ENCODE results near the gene FADD.
"Not testable (repeated sequence)": the region's sequence is repeated elsewhere in the genome, so short reads cannot be mapped to it uniquely, and the experiment has no call there.

FADD gene

GRCh38 chr11:70207531-70208131 is 4.5 kb downstream of the FADD start:
- Histone ChIP-seq H3K9me3 (ENCODE audit: severe bottlenecking) (no peaks in the 10 kb centered on the region), H3K27me3 (ENCODE audit: insufficient read depth, low read depth, severe bottlenecking) (no peaks in the 10 kb centered on the region), H3K36me3 (peaks cover 13% of the 10 kb centered on the region), H3K4me3 (ENCODE audit: low read depth, low read length) (no peak overlapping the region), H3K27ac (no peak overlapping the region)
- no peak for TF ChIP-seq CTCF (IDR thresholded peaks at IDR 0.05; ENCODE audit: low read depth, low read length)
- no peak for DNase-seq

GRCh38 chr11:70209391-70209912 is 6.4 kb downstream of the FADD start:
- DNase-seq: no peak
- H3K36me3 ChIP-seq: peaks cover 13% of the 10 kb centered on the region
- H3K27ac ChIP-seq: no peak overlapping the region
- no peak overlapping the region for H3K4me3 ChIP-seq (ENCODE audit: low read depth, low read length)
- H3K27me3 ChIP-seq (ENCODE audit: insufficient read depth, low read depth, severe bottlenecking): peaks cover 1% of the 10 kb centered on the region
- TF ChIP-seq CTCF (IDR thresholded peaks at IDR 0.05; ENCODE audit: low read depth, low read length): no peak
- H3K9me3 ChIP-seq (ENCODE audit: severe bottlenecking): no peaks in the 10 kb centered on the region

- H3K9me3 ChIP-seq (ENCODE audit: severe bottlenecking): no peaks in the 10 kb centered on the region
- no peak overlapping the region for H3K4me3 ChIP-seq (ENCODE audit: low read depth, low read length)
- no peak overlapping the region for H3K27ac ChIP-seq
- DNase-seq: no peak
- peaks cover 12% of the 10 kb centered on the region for H3K36me3 ChIP-seq
- peaks cover 4% of the 10 kb centered on the region for H3K27me3 ChIP-seq (ENCODE audit: insufficient read depth, low read depth, severe bottlenecking)
- no peak for TF ChIP-seq CTCF (IDR thresholded peaks at IDR 0.05; ENCODE audit: low read depth, low read length)
These were observed 7.0 kb downstream of the FADD start for GRCh38 chr11:70210051-70210501.

- no peak for TF ChIP-seq CTCF (IDR thresholded peaks at IDR 0.05; ENCODE audit: low read depth, low read length)
- peaks cover 4% of the 10 kb centered on the region for H3K27me3 ChIP-seq (ENCODE audit: insufficient read depth, low read depth, severe bottlenecking)
- H3K4me3 ChIP-seq (ENCODE audit: low read depth, low read length): no peak overlapping the region
- no peak overlapping the region for H3K27ac ChIP-seq
- DNase-seq: no peak
- H3K9me3 ChIP-seq (ENCODE audit: severe bottlenecking): no peaks in the 10 kb centered on the region
- H3K36me3 ChIP-seq: peaks cover 11% of the 10 kb centered on the region
These were observed 7.4 kb downstream of the FADD start for GRCh38 chr11:70210530-70210929.

GRCh38 chr11:70212227-70212811 is 9.2 kb downstream of the FADD start:
- DNase-seq: no peak
- Histone ChIP-seq H3K4me3 (ENCODE audit: low read depth, low read length) (no peak overlapping the region), H3K27me3 (ENCODE audit: insufficient read depth, low read depth, severe bottlenecking) (peaks cover 10% of the 10 kb centered on the region), H3K27ac (no peak overlapping the region), H3K9me3 (ENCODE audit: severe bottlenecking) (no peaks in the 10 kb centered on the region), H3K36me3 (no peaks in the 10 kb centered on the region; the same call in 1 of the 2 replicates)
- no peak for TF ChIP-seq CTCF (IDR thresholded peaks at IDR 0.05; ENCODE audit: low read depth, low read length)

GRCh38 chr11:70217388-70217787 is 14.3 kb downstream of the FADD start:
- H3K27ac ChIP-seq; H3K9me3 ChIP-seq (ENCODE audit: severe bottlenecking); DNase-seq; H3K36me3 ChIP-seq; H3K4me3 ChIP-seq (ENCODE audit: low read depth, low read length): not testable (repeated sequence)
- peaks cover 14% of the 10 kb centered on the region for H3K27me3 ChIP-seq (ENCODE audit: insufficient read depth, low read depth, severe bottlenecking)

- H3K4me3 ChIP-seq (ENCODE audit: low read depth, low read length); H3K27ac ChIP-seq; H3K9me3 ChIP-seq (ENCODE audit: severe bottlenecking); H3K36me3 ChIP-seq: not testable (repeated sequence)
- peak; percentile 40 for DNase-seq
- H3K27me3 ChIP-seq (ENCODE audit: insufficient read depth, low read depth, severe bottlenecking): peaks cover 14% of the 10 kb centered on the region
These were observed 15.0 kb downstream of the FADD start for GRCh38 chr11:70218076-70218475.
